Activated CD8-positive, alpha-beta memory T cell treated with anti-CD3 and anti-CD28 coated beads for 36 hours (primary cell): ENCODE data around the gene SLX4. TPM values are rescaled to one million over a fixed set of nuclear protein-coding genes. Genes with fewer than 3 reads are reported as not detected.

Experiments
- CTCF ChIA-PET: fragments of 350-600 bp; sonication (Branson Sonifier 250); formaldehyde crosslinking; loops from one replicate; lab custom pipeline; 2021; ENCODE audit warnings: antibody characterized with exemption; lab: Charles Lee
- POLR2A ChIA-PET: fragments of 350-600 bp; sonication (Branson Sonifier 250); formaldehyde crosslinking; loops from one replicate; lab custom pipeline; 2021; ENCODE audit warnings: antibody characterized with exemption; lab: Charles Lee
- total RNA-seq, 2 experiments: library from RNA; stranded (reverse); gene quantifications; one replicate each; pipeline ENCODE4 v1.2.3, GENCODE V29; 2021

SLX4 gene
- total RNA-seq, 2 experiments from 2014 or later, result 11.5 to 12.5 TPM

- CTCF ChIA-PET, result no interaction called here
- POLR2A ChIA-PET, result no interaction called here
These were observed 69.8 kb downstream of the SLX4 start for GRCh38 chr16:3541527-3542155.

GRCh38 chr16:3538222-3538621 lies 73.2 kb downstream of the SLX4 start:
- CTCF ChIA-PET, result no interaction called here
- POLR2A ChIA-PET, result no interaction called here

DNA sequence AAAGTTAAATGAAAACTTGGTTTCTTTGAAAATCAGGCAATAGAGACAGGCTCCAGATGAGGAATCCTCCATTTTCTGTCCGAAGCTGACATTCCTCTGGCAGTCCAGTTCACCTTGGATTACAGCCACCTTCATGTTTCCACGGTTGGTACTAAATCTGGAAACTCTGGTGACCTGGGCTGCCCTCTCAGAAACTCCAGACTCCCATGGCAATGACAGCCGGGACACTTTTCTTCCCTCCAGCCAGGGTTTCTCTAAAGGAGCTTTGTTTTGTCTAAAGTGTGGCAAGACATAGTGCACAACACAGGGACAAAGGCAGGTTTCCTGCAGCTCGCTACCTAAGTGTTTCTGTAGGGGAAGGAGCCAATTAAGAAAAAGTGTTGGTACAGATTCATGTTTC lies 74.6 kb downstream of the SLX4 start:
- CTCF ChIA-PET, result no interaction called here
- POLR2A ChIA-PET, result no interaction called here

DNA sequence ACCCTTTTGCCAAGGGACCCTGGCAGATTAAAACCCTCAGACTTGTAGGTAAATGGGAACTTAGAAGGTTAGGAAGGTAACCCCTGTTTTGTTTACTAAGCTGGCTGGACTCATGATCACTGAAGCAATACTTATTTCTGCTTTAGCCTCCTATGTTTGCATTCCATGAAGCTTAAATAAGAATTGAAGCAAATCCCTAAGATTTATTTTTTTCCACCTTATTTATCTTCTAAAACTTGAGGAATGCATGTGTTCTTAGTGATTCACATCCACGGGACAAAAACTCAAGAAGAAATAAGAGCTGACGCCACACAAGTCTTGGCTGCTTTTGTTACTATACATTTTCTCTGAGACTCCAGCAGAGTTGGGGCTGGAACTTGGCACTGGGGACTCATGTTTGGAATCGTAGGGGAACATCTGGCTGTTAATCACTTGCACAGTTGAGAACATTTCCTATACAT lies 75.1 kb downstream of the SLX4 start:
- POLR2A ChIA-PET, result no interaction called here
- CTCF ChIA-PET, result no interaction called here

DNA sequence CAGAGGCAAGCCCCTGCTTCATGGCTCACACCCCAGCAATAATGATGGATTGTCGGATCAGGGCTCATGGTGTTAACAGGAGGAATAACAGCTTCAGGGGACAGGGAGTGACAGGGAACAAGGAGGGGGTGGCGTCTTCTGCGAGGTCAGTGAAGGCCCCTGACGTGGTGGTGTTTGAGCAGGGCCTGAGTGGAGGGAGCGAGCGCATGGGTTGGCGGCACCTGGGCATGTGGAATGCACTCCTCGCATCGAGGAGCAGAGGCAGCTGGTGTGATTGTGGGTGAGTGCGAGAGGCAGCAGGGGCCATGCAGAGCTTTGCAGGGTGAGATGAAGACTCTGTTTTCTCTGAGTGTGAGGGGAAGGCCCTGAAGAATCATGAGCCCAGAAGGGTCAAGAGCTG lies 77.3 kb downstream of the SLX4 start:
- ChIA-PET POLR2A (no interaction called here), CTCF (interaction anchor here (0.6 kb wide), 1 partner anchor 172 kb away, joined by 3 read pairs; no protein-coding TSS in a partner anchor)

- POLR2A ChIA-PET, result no interaction called here
- CTCF ChIA-PET, result no interaction called here
These were observed 78.7 kb downstream of the SLX4 start for GRCh38 chr16:3532741-3533140.

Other genes with a start within 250 kb of the SLX4 start
- gene ZSCAN32, start 210.6 kb downstream of the SLX4 start, total RNA-seq, result 10 to 100 TPM; 11.8 to 13.1 TPM
- gene ZNF174, start 210.4 kb downstream of the SLX4 start, total RNA-seq, result 10 to 100 TPM; 10.1 to 10.8 TPM
- gene ZNF597, start 168.1 kb downstream of the SLX4 start, total RNA-seq, result 1 to 10 TPM; 1.9 to 2.2 TPM
- gene NAA60, start 167.9 kb downstream of the SLX4 start, total RNA-seq, result 10 to 100 TPM; 34.4 to 36.5 TPM
- not detected for gene C16orf90, start 116.1 kb downstream of the SLX4 start, total RNA-seq
- 10 to 100 TPM; 13.8 to 15.4 TPM for gene CLUAP1, start 110.6 kb downstream of the SLX4 start, total RNA-seq
- gene NLRC3, start 34.2 kb downstream of the SLX4 start, total RNA-seq, result 10 to 100 TPM; 12.6 TPM
- 10 to 100 TPM in 1 of 2 experiments, 1 to 10 TPM in 1; 9.0 to 10.9 TPM for gene DNASE1, start 43.1 kb upstream of the SLX4 start, total RNA-seq
- 100 to 1,000 TPM; 331 to 335 TPM for gene TRAP1, start 105.9 kb upstream of the SLX4 start, total RNA-seq